GM19395 (cell line): ENCODE measurements around the gene NOS1AP.

ENCODE experiments used
- ATAC-seq: cut with Tn5 transposase; IDR thresholded peaks from one replicate; pipeline ENCODE4 v1.9.1; 2021; ENCODE audit warnings: mild to moderate bottlenecking, moderate library complexity; ENCODE audit not compliant: unreplicated experiment

Gene NOS1AP

GRCh38 chr1:162284206-162284955, 214.9 kb downstream of the NOS1AP start:
- ATAC-seq = no peak

GRCh38 chr1:162285149-162285561, 215.7 kb downstream of the NOS1AP start:
- ATAC-seq = no peak

GRCh38 chr1:162291000-162291399, 221.5 kb downstream of the NOS1AP start:
- no peak for ATAC-seq

GRCh38 chr1:162292422-162292849, 222.9 kb downstream of the NOS1AP start:
- no peak for ATAC-seq

- ATAC-seq = no peak
These were observed 223.7 kb downstream of the NOS1AP start for GRCh38 chr1:162293073-162293692.

GRCh38 chr1:162294015-162294414, 224.5 kb downstream of the NOS1AP start:
- ATAC-seq = no peak

GRCh38 chr1:162297208-162297607, 227.7 kb downstream of the NOS1AP start:
- ATAC-seq = no peak

GRCh38 chr1:162298266-162298665, 228.8 kb downstream of the NOS1AP start:
- no peak for ATAC-seq

- ATAC-seq = no peak
These were observed 229.5 kb downstream of the NOS1AP start for GRCh38 chr1:162299018-162299417.

- ATAC-seq = no peak
These were observed 230.8 kb downstream of the NOS1AP start for GRCh38 chr1:162300057-162300917.

- no peak for ATAC-seq
These were observed 232.2 kb downstream of the NOS1AP start for GRCh38 chr1:162301696-162302095.

- ATAC-seq = no peak
These were observed 233.0 kb downstream of the NOS1AP start for GRCh38 chr1:162302306-162303003.

- ATAC-seq = no peak
These were observed 233.5 kb downstream of the NOS1AP start for GRCh38 chr1:162303004-162303344.

GRCh38 chr1:162304736-162305135, 235.2 kb downstream of the NOS1AP start:
- ATAC-seq = no peak

GRCh38 chr1:162305969-162306368, 236.5 kb downstream of the NOS1AP start:
- ATAC-seq = no peak

GRCh38 chr1:162310337-162310736, 240.8 kb downstream of the NOS1AP start:
- ATAC-seq = no peak

GRCh38 chr1:162314206-162314605, 244.7 kb downstream of the NOS1AP start:
- ATAC-seq = no peak

- ATAC-seq = no peak
These were observed 246.2 kb downstream of the NOS1AP start for GRCh38 chr1:162315673-162316072.

GRCh38 chr1:162316187-162316586, 246.7 kb downstream of the NOS1AP start:
- no peak for ATAC-seq

- no peak for ATAC-seq
These were observed 248.1 kb downstream of the NOS1AP start for GRCh38 chr1:162317621-162318020.
